H1 (cell line): ENCODE results near the gene SCAF1. TPM values are rescaled to one million over a fixed set of nuclear protein-coding genes. Genes with fewer than 3 reads are reported as not detected.

Experiments
- ASH2L ChIP-seq: fragments of 200-600, 300-600 bp; sonication (generic); IDR thresholded peaks from one replicate; pipeline ENCODE4 v1.7.1; 2017; ENCODE audit warnings: low read length
- BCL11A ChIP-seq, 2 experiments: IDR thresholded peaks; one replicate each; pipeline ENCODE4 v1.6.1; 2011; ENCODE audit warnings: low read depth in 2 of 2, low read length in 2 of 2, mild to moderate bottlenecking in 2 of 2
- BRCA1 ChIP-seq: IDR thresholded peaks from 2 replicates; pipeline ENCODE4 v1.6.1; 2012; ENCODE audit warnings: low read depth, low read length, improper control_type of control experiment
- CBX5 ChIP-seq: fragments of 300-800, 300-1000 bp; sonication (generic); IDR thresholded peaks from 2 replicates; pipeline ENCODE4 v1.7.1; 2016; ENCODE audit warnings: antibody characterized with exemption, low read length, low read depth
- CEBPB ChIP-seq: IDR thresholded peaks from 2 replicates; pipeline ENCODE4 v1.6.1; 2012; ENCODE audit warnings: low read depth, low read length
- E2F6 ChIP-seq: IDR thresholded peaks from 2 replicates; pipeline ENCODE4 v1.6.1; 2012; ENCODE audit warnings: inconsistent platforms
- EGR1 ChIP-seq: IDR thresholded peaks from 2 replicates; pipeline ENCODE4 v1.6.1; 2011; ENCODE audit warnings: low read depth, low read length, borderline replicate concordance
- GTF2F1 ChIP-seq: IDR thresholded peaks from 2 replicates; pipeline ENCODE4 v1.6.1; 2012; ENCODE audit warnings: low read depth, low read length, improper control_type of control experiment, borderline replicate concordance
- HDAC6 ChIP-seq: IDR thresholded peaks from one replicate; pipeline ENCODE4 v1.7.1; 2012; ENCODE audit warnings: low read depth, mild to moderate bottlenecking, inconsistent platforms, low read length, moderate library complexity
- KDM4A ChIP-seq: IDR thresholded peaks from one replicate; pipeline ENCODE4 v1.7.1; 2012; ENCODE audit warnings: low read depth, mild to moderate bottlenecking, moderate library complexity, low read length, inconsistent platforms; ENCODE audit not compliant: severe bottlenecking
- KDM5A ChIP-seq: fragments of 200-600 bp; IDR thresholded peaks from 2 replicates; pipeline ENCODE4 v1.7.1; 2012; ENCODE audit warnings: mild to moderate bottlenecking, low read length, inconsistent platforms, mixed read lengths
- NANOG ChIP-seq: IDR thresholded peaks from 2 replicates; pipeline ENCODE4 v1.6.1; 2011; ENCODE audit warnings: low read length, low read depth, mild to moderate bottlenecking, inconsistent platforms; ENCODE audit not compliant: insufficient read depth, poor library complexity, severe bottlenecking
- PHF8 ChIP-seq: fragments of 200-600 bp; sonication (generic); conservative IDR thresholded peaks from 2 replicates; pipeline ENCODE4 v1.7.1; 2012; ENCODE audit warnings: low read depth, mild to moderate bottlenecking, inconsistent platforms, low read length, moderate library complexity
- SP1 ChIP-seq: IDR thresholded peaks from 2 replicates; pipeline ENCODE4 v1.6.1; 2011; ENCODE audit warnings: low read depth, low read length
- YY1 ChIP-seq: IDR thresholded peaks from 2 replicates; pipeline ENCODE4 v1.6.1; 2011; ENCODE audit warnings: low read depth, mild to moderate bottlenecking, low read length
- ZNF274 ChIP-seq: IDR thresholded peaks from 2 replicates; pipeline ENCODE4 v1.7.0; 2012; ENCODE audit warnings: low read length, borderline replicate concordance; ENCODE audit errors: extremely low read depth
- polyA plus RNA-seq, 7 experiments: library from polyadenylated mRNA; depleted of rRNA in 3 of 7; stranded (reverse) in 5 of 7; unstranded in 2 of 7; fragments of >200 nt in 5 of 7; fragments of 200-250 nt in 2 of 7; gene quantifications; 1 replicate in 5 of 7; 2 replicates in 1 of 7; 4 replicates in 1 of 7; pipeline versions ENCODE4 v1.2.1 to v1.2.3, GENCODE V29; 2011 to 2013; ENCODE audit warnings: missing spikeins in 2 of 7, mixed read lengths in 2 of 7
- total RNA-seq: library from RNA; stranded (reverse); fragmentation: NEBNext Ultra II Directional; extraction: Animal tissue kit (Norgen Biotek cat#: 25700); gene quantifications from 2 replicates; pipeline ENCODE4 v1.2.1, GENCODE V29; 2021

Gene SCAF1
- total and polyA plus RNA-seq, 2 of the 8 experiments (the other 6 are each of a cell fraction or from before 2014, with no cell fraction given), result 9.7 to 81.7 TPM

DNA sequence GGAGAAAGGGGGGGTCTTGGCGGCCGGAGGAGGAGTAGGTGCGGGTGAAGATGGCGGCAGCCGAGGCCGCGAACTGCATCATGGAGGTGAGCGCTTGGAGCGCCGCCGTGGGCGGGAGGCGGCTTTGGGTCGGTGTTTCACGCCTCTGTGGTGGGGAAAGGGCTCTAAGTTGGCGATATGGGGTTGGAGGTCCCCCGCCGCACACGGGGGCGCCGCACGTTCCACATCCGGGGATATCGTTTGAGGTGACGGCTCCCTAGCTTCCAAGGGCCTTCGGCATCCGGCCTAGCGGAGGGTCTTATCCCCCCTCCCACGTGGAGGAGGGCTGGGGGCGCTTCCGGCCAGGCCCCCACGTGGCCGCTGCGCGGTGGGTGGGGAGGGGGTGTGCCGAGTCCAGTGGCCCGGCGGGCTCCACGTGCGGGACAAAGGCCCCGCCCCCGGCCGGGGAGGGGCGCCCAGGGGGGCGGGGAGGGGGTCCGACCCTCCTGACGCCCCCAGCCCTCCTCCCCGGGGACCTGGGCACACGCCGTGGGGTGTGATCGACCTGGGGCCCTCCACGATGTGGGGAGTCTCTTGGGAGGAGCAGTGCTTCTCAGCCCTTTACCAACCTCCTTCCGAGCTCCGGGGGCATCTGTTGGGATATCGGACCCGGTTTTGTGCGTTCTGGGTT, 35.4 kb downstream of the SCAF1 start, which contains the start of gene PRMT1 (continued):
- no peak for TF ChIP-seq NANOG
- TF ChIP-seq E2F6, result no peak
- peak; percentile 93 for TF ChIP-seq YY1
- TF ChIP-seq ASH2L, result peak; percentile 43
- TF ChIP-seq CBX5, result no peak
- TF ChIP-seq SP1, result no peak
- no peak for TF ChIP-seq GTF2F1
- TF ChIP-seq KDM4A, result peak; percentile 37
- TF ChIP-seq KDM5A, result no peak
- TF ChIP-seq PHF8, result peak; percentile 99
- TF ChIP-seq EGR1, result no peak
- no peak for TF ChIP-seq CEBPB
- peak; percentile 38; the same call in 1 of the 2 replicates for TF ChIP-seq BRCA1
- no peak for TF ChIP-seq BCL11A (IDR thresholded peaks at IDR 0.05; ENCODE audit: low read depth in 2 of 2, low read length in 2 of 2)
- no peak for TF ChIP-seq HDAC6
- TF ChIP-seq ZNF274, result no peak
